GM23338 (cell line): Measurements from ENCODE around the gene SH3GLB1. TPM values are rescaled to one million over a fixed set of nuclear protein-coding genes. Genes with fewer than 3 reads are reported as not detected.

Experiments used
- ATAC-seq: fragments of 200-7000 bp; cut with Tn5 transposase; 3 replicates; pipeline ENCODE4 v1.9.1; 2020
- DNase-seq: peaks from one replicate; pipeline ENCODE4 v3.0.0-alpha.2; 2015; ENCODE audit warnings: low spot score
- H2AFZ ChIP-seq: fragments of 200-600 bp; sonication (generic); 2 replicates; pipeline ENCODE4 v1.8.0; 2016; ENCODE audit warnings: antibody characterized with exemption, mild to moderate bottlenecking, moderate library complexity
- H3F3A ChIP-seq: fragments of 200-600 bp; sonication (generic); replicated peaks from 2 replicates; pipeline ENCODE4 v1.8.0; 2017; ENCODE audit warnings: antibody characterized with exemption, mixed run types, low read depth
- H3K27ac ChIP-seq: fragments of 200-600 bp; sonication (generic); 2 replicates; pipeline ENCODE4 v1.6.1; 2016; ENCODE audit warnings: low read depth
- H3K27me3 ChIP-seq: fragments of 200-600 bp; sonication (generic); 2 replicates; pipeline ENCODE4 v1.8.0; 2016; ENCODE audit warnings: mild to moderate bottlenecking, mixed run types, moderate library complexity; ENCODE audit not compliant: insufficient read depth
- H3K36me3 ChIP-seq: fragments of 200-600 bp; sonication (generic); 2 replicates; pipeline ENCODE4 v1.8.0; 2016; ENCODE audit warnings: mild to moderate bottlenecking; ENCODE audit not compliant: insufficient read depth
- H3K4me1 ChIP-seq: fragments of 200-600 bp; sonication (generic); 2 replicates; pipeline ENCODE4 v1.8.0; 2016; ENCODE audit warnings: mild to moderate bottlenecking, moderate library complexity; ENCODE audit not compliant: insufficient read depth
- H3K4me2 ChIP-seq: fragments of 200-600 bp; sonication (generic); 2 replicates; pipeline ENCODE4 v1.7.1; 2017; ENCODE audit warnings: mixed run types
- H3K4me3 ChIP-seq: fragments of 200-600 bp; sonication (generic); 2 replicates; pipeline ENCODE4 v1.6.1; 2016; ENCODE audit warnings: mixed run types
- H3K79me2 ChIP-seq: fragments of 200-600 bp; sonication (generic); replicated peaks from 2 replicates; pipeline ENCODE4 v1.8.0; 2017; ENCODE audit warnings: mild to moderate bottlenecking; ENCODE audit not compliant: insufficient read depth
- H3K9me2 ChIP-seq: fragments of 200-600 bp; sonication (generic); 2 replicates; pipeline ENCODE4 v1.8.0; 2017; ENCODE audit not compliant: insufficient read depth
- H4K20me1 ChIP-seq: fragments of 200-600 bp; sonication (generic); replicated peaks from 2 replicates; pipeline ENCODE4 v1.8.0; 2017; ENCODE audit warnings: mild to moderate bottlenecking; ENCODE audit not compliant: insufficient read depth
- H3K27ac Mint-ChIP-seq: 2 replicates; pipeline ENCODE4 v1.8.0; 2020; ENCODE audit warnings: inconsistent platforms, mild to moderate bottlenecking, moderate library complexity, mixed read lengths
- H3K27me3 Mint-ChIP-seq: 3 replicates; pipeline ENCODE4 v1.8.0; 2022; ENCODE audit warnings: low read depth, mild to moderate bottlenecking, moderate library complexity, mixed read lengths, inconsistent platforms; ENCODE audit not compliant: insufficient read depth, poor library complexity
- H3K36me3 Mint-ChIP-seq: 3 replicates; pipeline ENCODE4 v1.8.0; 2021; ENCODE audit warnings: low read depth, mild to moderate bottlenecking, inconsistent platforms, moderate library complexity, mixed read lengths
- H3K4me1 Mint-ChIP-seq: 3 replicates; pipeline ENCODE4 v1.8.0; 2020; ENCODE audit warnings: mild to moderate bottlenecking, inconsistent platforms, mixed read lengths
- H3K4me3 Mint-ChIP-seq: 3 replicates; pipeline ENCODE4 v1.8.0; 2021; ENCODE audit warnings: moderate library complexity, mild to moderate bottlenecking, inconsistent platforms, mixed read lengths
- H3K9me3 Mint-ChIP-seq: 3 replicates; pipeline ENCODE4 v1.8.0; 2020; ENCODE audit warnings: moderate library complexity, mild to moderate bottlenecking, inconsistent platforms, mixed read lengths
- CREB1 ChIP-seq: fragments of 250-450 bp; sonication (Bioruptor Pico); IDR thresholded peaks from 2 replicates; pipeline ENCODE4 v1.5.0; 2020; ENCODE audit warnings: low read depth, mild to moderate bottlenecking, moderate library complexity
- CTCF ChIP-seq, 2 experiments: fragments of 200-600 bp in 1 of 2; sonication (generic) in 1 of 2; conservative IDR thresholded peaks; 2 replicates each; pipeline versions ENCODE4 v1.5.1 to v1.6.1; 2016 to 2017; ENCODE audit warnings: antibody characterized with exemption in 2 of 2, low read depth in 2 of 2, mild to moderate bottlenecking in 2 of 2, moderate library complexity in 1 of 2
- ETS1 ChIP-seq: IDR thresholded peaks from 2 replicates; pipeline ENCODE4 v1.6.1; 2016; ENCODE audit warnings: antibody characterized with exemption
- EZH2 ChIP-seq: fragments of 200-600 bp; sonication (generic); IDR thresholded peaks from one replicate; pipeline ENCODE4 v1.8.0; 2017; ENCODE audit warnings: antibody characterized with exemption, mild to moderate bottlenecking, low read depth; ENCODE audit not compliant: unreplicated experiment
- EZH2phosphoT487 ChIP-seq: fragments of 200-600 bp; sonication (generic); IDR thresholded peaks from one replicate; pipeline ENCODE4 v1.8.1; 2018; ENCODE audit warnings: antibody characterized with exemption; ENCODE audit not compliant: unreplicated experiment
- JUNB ChIP-seq: IDR thresholded peaks from one replicate; pipeline ENCODE4 v1.6.1; 2016; ENCODE audit warnings: antibody characterized with exemption; ENCODE audit not compliant: unreplicated experiment
- NANOG ChIP-seq: IDR thresholded peaks from 2 replicates; pipeline ENCODE4 v1.6.1; 2016; ENCODE audit warnings: antibody characterized with exemption, borderline replicate concordance
- POLR2AphosphoS5 ChIP-seq: IDR thresholded peaks from 2 replicates; pipeline ENCODE4 v1.6.1; 2016; ENCODE audit warnings: antibody characterized with exemption, low read depth
- REST ChIP-seq: IDR thresholded peaks from one replicate; pipeline ENCODE4 v1.6.1; 2018; ENCODE audit warnings: antibody characterized with exemption; ENCODE audit not compliant: unreplicated experiment
- STAT1 ChIP-seq: IDR thresholded peaks from one replicate; pipeline ENCODE4 v1.6.1; 2016; ENCODE audit warnings: antibody characterized with exemption; ENCODE audit not compliant: unreplicated experiment
- ZNF114 ChIP-seq: fragments of 250-450 bp; sonication (Bioruptor Pico); IDR thresholded peaks from 2 replicates; pipeline ENCODE4 v1.5.0; 2020; ENCODE audit warnings: mild to moderate bottlenecking, moderate library complexity
- ZNF331 ChIP-seq: fragments of 250-450 bp; sonication (Bioruptor Pico); IDR thresholded peaks from 2 replicates; pipeline ENCODE4 v1.5.0; 2020; ENCODE audit warnings: low read depth, mild to moderate bottlenecking, moderate library complexity
- ZNF462 ChIP-seq: fragments of 250-450 bp; sonication (Bioruptor Pico); IDR thresholded peaks from 2 replicates; pipeline ENCODE4 v1.5.0; 2020; ENCODE audit warnings: mild to moderate bottlenecking, moderate library complexity
- polyA plus RNA-seq: library from polyadenylated mRNA; unstranded; fragments of >200 nt; fragmentation: Nextera tagmentation; extraction: Ambion mirVana; gene quantifications from 2 replicates; pipeline ENCODE4 v1.2.1, GENCODE V29; 2016
- total RNA-seq: library from RNA; depleted of rRNA; stranded (reverse); fragments of >200 nt; shearing (Covaris generic); gene quantifications from 2 replicates; pipeline ENCODE4 v1.2.3, GENCODE V29; 2014

Gene SH3GLB1
- total and polyA plus RNA-seq, 2 experiments from 2014 or later, result 21.4 to 29.4 TPM

GRCh38 chr1:86666368-86666767 is 38.0 kb upstream of the SH3GLB1 start (continued):
- TF ChIP-seq EZH2, result no peak
- no peak for TF ChIP-seq ZNF331 (CRISPR knock-in tag)
- no peak for TF ChIP-seq POLR2AphosphoS5

- peaks cover 4% of the 10 kb centered on the region for H3K4me1 Mint-ChIP-seq
- H3K27ac Mint-ChIP-seq, result no peak overlapping the region
- no peak for TF ChIP-seq JUNB
- TF ChIP-seq STAT1, result no peak
- no peak for TF ChIP-seq ZNF331 (CRISPR knock-in tag)
- TF ChIP-seq ZNF462, result no peak
- TF ChIP-seq POLR2AphosphoS5, result no peak
- TF ChIP-seq EZH2phosphoT487, result no peak
- TF ChIP-seq ETS1, result no peak
- no peak for TF ChIP-seq REST
- no peak for TF ChIP-seq ZNF114 (CRISPR knock-in tag)
- TF ChIP-seq NANOG, result no peak
- no peak for TF ChIP-seq CREB1 (CRISPR knock-in tag)
- no peak for TF ChIP-seq EZH2
- TF ChIP-seq CTCF (conservative IDR thresholded peaks at IDR 0.05; ENCODE audit: low read depth in 2 of 2), result no peak; a peak in 1 of 4 replicates
- Histone ChIP-seq H3K79me2 (no peaks in the 10 kb centered on the region), H3K9me2 (no peaks in the 10 kb centered on the region), H2AFZ (no peak overlapping the region), H3K27me3 (no peaks in the 10 kb centered on the region), H3K4me1 (peaks cover 4% of the 10 kb centered on the region), H3K4me2 (no peak overlapping the region), H3F3A (no peaks in the 10 kb centered on the region), H3K27ac (no peak overlapping the region), H3K36me3 (no peaks in the 10 kb centered on the region), H3K4me3 (no peak overlapping the region), H4K20me1 (no peaks in the 10 kb centered on the region)
- H3K9me3 Mint-ChIP-seq, result 0 out of 3 replicates have a peak, but pooled peaks cover 3% of the 10 kb centered on the region
- H3K27me3 Mint-ChIP-seq, result no peaks in the 10 kb centered on the region
- ATAC-seq (no peak), DNase-seq (no peak)
- H3K4me3 Mint-ChIP-seq, result no peak overlapping the region
- H3K36me3 Mint-ChIP-seq, result no peaks in the 10 kb centered on the region
Observed at GRCh38 chr1:86687595-86687994, 16.8 kb upstream of the SH3GLB1 start.
